ENCODE data around the gene GPR180.

GRCh38 chr13:94656176-94656575 is 54.5 kb downstream of the GPR180 start:
- TF ChIP-seq REST (IDR thresholded peaks at IDR 0.05; ENCODE audit: unreplicated experiment), result no peak
- TF ChIP-seq CTCF (conservative IDR thresholded peaks at IDR 0.05; ENCODE audit: low read depth in 2 of 2), result no peak
- TF ChIP-seq POLR2AphosphoS5 (IDR thresholded peaks at IDR 0.05; ENCODE audit: low read depth), result no peak
- TF ChIP-seq EZH2phosphoT487 (IDR thresholded peaks at IDR 0.05; ENCODE audit: unreplicated experiment), result no peak
- TF ChIP-seq EZH2 (IDR thresholded peaks at IDR 0.05; ENCODE audit: low read depth, unreplicated experiment), result no peak
